Naive B cell (primary cell): ENCODE data around the gene ABLIM1. TPM values are rescaled to one million over a fixed set of nuclear protein-coding genes. Genes with fewer than 3 reads are reported as not detected.

Source experiments
- ATAC-seq, 2 donors: fragments of 150-1000 bp; cut with Tn5 transposase; 2 replicates each; pipeline ENCODE4 v1.10.0; 2021; ENCODE audit warnings: low read depth in 2 of 2, mild to moderate bottlenecking in 2 of 2, moderate library complexity in 2 of 2
- DNase-seq: peaks from one replicate; pipeline ENCODE4 v3.0.0; 2022
- H3K27ac Mint-ChIP-seq, 6 donors: one replicate each; pipeline ENCODE4 v1.8.0; 2020 to 2022; ENCODE audit warnings: mild to moderate bottlenecking in 6 of 6, mixed read lengths in 6 of 6, moderate library complexity in 5 of 6, inconsistent platforms in 2 of 6
- H3K27me3 Mint-ChIP-seq, 3 donors: one replicate each; pipeline ENCODE4 v1.8.0; 2021 to 2022; ENCODE audit warnings: mixed read lengths in 3 of 3, mild to moderate bottlenecking in 1 of 3
- H3K36me3 Mint-ChIP-seq, 2 donors: one replicate each; pipeline ENCODE4 v1.8.0; 2020 to 2022; ENCODE audit warnings: mixed read lengths in 2 of 2, inconsistent platforms in 1 of 2, mild to moderate bottlenecking in 1 of 2
- H3K4me1 Mint-ChIP-seq, 3 donors: one replicate each; pipeline ENCODE4 v1.8.0; 2020 to 2022; ENCODE audit warnings: mixed read lengths in 3 of 3, inconsistent platforms in 1 of 3, mild to moderate bottlenecking in 1 of 3, moderate library complexity in 1 of 3
- H3K4me3 Mint-ChIP-seq, 8 donors: one replicate each; pipeline ENCODE4 v1.8.0; 2020 to 2022; ENCODE audit warnings: mild to moderate bottlenecking in 8 of 8, mixed read lengths in 8 of 8, moderate library complexity in 8 of 8, inconsistent platforms in 2 of 8
- H3K9me3 Mint-ChIP-seq, 7 donors: one replicate each; pipeline ENCODE4 v1.8.0; 2020 to 2022; ENCODE audit warnings: mixed read lengths in 7 of 7, mild to moderate bottlenecking in 5 of 7, inconsistent platforms in 2 of 7, moderate library complexity in 1 of 7
- polyA plus RNA-seq, 6 donors: library from polyadenylated mRNA; unstranded; fragments of 300-500 nt; fragmentation: Illumina TruSeq; gene quantifications; one replicate each; pipeline ENCODE4 v1.2.3, GENCODE V29; 2021; ENCODE audit warnings: low read depth in 6 of 6

Gene ABLIM1
- polyA plus RNA-seq, 6 donors from 2014 or later: 111 to 154 (median 143) TPM

GRCh38 chr10:114458955-114459354, 199.1 kb downstream of the ABLIM1 start:
- ATAC-seq (peak in 1 of 2 donors; percentile 30), DNase-seq (no peak)
- H3K4me1 Mint-ChIP-seq: peaks cover 0 to 4% (median 0%) of the 10 kb centered on the region in 3 donors
- H3K27ac Mint-ChIP-seq: peak overlapping the region in 1 of 6 donors; percentile 33
- H3K4me3 Mint-ChIP-seq: no peak overlapping the region
- peaks cover 28 to 32% of the 10 kb centered on the region in 2 donors for H3K36me3 Mint-ChIP-seq
- H3K27me3 Mint-ChIP-seq: no peaks in the 10 kb centered on the region
- no peaks in the 10 kb centered on the region for H3K9me3 Mint-ChIP-seq

GRCh38 chr10:114458216-114458920, 199.7 kb downstream of the ABLIM1 start:
- Mint-ChIP-seq H3K4me1 (peaks cover 0 to 4% (median 0%) of the 10 kb centered on the region in 3 donors), H3K4me3 (no peak overlapping the region)

GRCh38 chr10:114453576-114453975, 204.5 kb downstream of the ABLIM1 start:
- ATAC-seq (no peak), DNase-seq (no peak)
- Mint-ChIP-seq H3K9me3 (no peaks in the 10 kb centered on the region), H3K36me3 (peaks cover 20 to 31% of the 10 kb centered on the region in 2 donors), H3K27me3 (no peaks in the 10 kb centered on the region), H3K4me3 (peak overlapping the region in 1 of 8 donors; percentile 21), H3K27ac (peak overlapping the region in 1 of 6 donors; percentile 39), H3K4me1 (peaks cover 0 to 4% (median 0%) of the 10 kb centered on the region in 3 donors)

More at GRCh38 chr10:114458216-114458920, 199.7 kb downstream of the ABLIM1 start:
- peaks cover 28 to 37% of the 10 kb centered on the region in 2 donors for H3K36me3 Mint-ChIP-seq
- DNase-seq: no peak
- H3K9me3 Mint-ChIP-seq: no peaks in the 10 kb centered on the region
- ATAC-seq: no peak
- H3K27ac Mint-ChIP-seq: peak overlapping the region in 4 of 6 donors; percentile 13 to 33 (median 16)
- H3K27me3 Mint-ChIP-seq: no peaks in the 10 kb centered on the region

- H3K27me3 Mint-ChIP-seq: no peaks in the 10 kb centered on the region
- no peak overlapping the region for H3K27ac Mint-ChIP-seq
- no peaks in the 10 kb centered on the region for H3K4me1 Mint-ChIP-seq
- peaks cover 21 to 27% of the 10 kb centered on the region in 2 donors for H3K36me3 Mint-ChIP-seq
- DNase-seq: no peak
- no peak overlapping the region for H3K4me3 Mint-ChIP-seq
- H3K9me3 Mint-ChIP-seq: no peaks in the 10 kb centered on the region
- no peak for ATAC-seq
Observed at GRCh38 chr10:114448897-114449296, 209.2 kb downstream of the ABLIM1 start.

- no peak for ATAC-seq
Observed at GRCh38 chr10:114445332-114445731, 212.7 kb downstream of the ABLIM1 start.

GRCh38 chr10:114444819-114445218, 213.3 kb downstream of the ABLIM1 start:
- Mint-ChIP-seq H3K36me3 (peaks cover 26 to 27% of the 10 kb centered on the region in 2 donors), H3K27me3 (no peaks in the 10 kb centered on the region), H3K4me1 (no peaks in the 10 kb centered on the region), H3K4me3 (peak overlapping the region in 1 of 8 donors; percentile 14), H3K27ac (peak overlapping the region in 1 of 6 donors; percentile 67), H3K9me3 (no peaks in the 10 kb centered on the region)
- DNase-seq (no peak), ATAC-seq (no peak)

More at GRCh38 chr10:114445332-114445731, 212.7 kb downstream of the ABLIM1 start:
- peaks cover 20 to 27% of the 10 kb centered on the region in 2 donors for H3K36me3 Mint-ChIP-seq
- H3K27me3 Mint-ChIP-seq: no peaks in the 10 kb centered on the region
- no peak for DNase-seq
- H3K4me3 Mint-ChIP-seq: no peak overlapping the region
- H3K4me1 Mint-ChIP-seq: no peaks in the 10 kb centered on the region
- no peaks in the 10 kb centered on the region for H3K9me3 Mint-ChIP-seq
- H3K27ac Mint-ChIP-seq: peak overlapping the region in 4 of 6 donors; percentile 8 to 46 (median 16)

- Mint-ChIP-seq H3K27me3 (no peaks in the 10 kb centered on the region), H3K36me3 (peaks cover 35 to 49% of the 10 kb centered on the region in 2 donors), H3K27ac (peak overlapping the region in 1 of 6 donors; percentile 79), H3K9me3 (no peaks in the 10 kb centered on the region), H3K4me1 (no peaks in the 10 kb centered on the region), H3K4me3 (no peak overlapping the region)
- ATAC-seq: no peak
- no peak for DNase-seq
Observed at GRCh38 chr10:114442091-114442630, 215.9 kb downstream of the ABLIM1 start.

GRCh38 chr10:114441107-114441506, 217.0 kb downstream of the ABLIM1 start:
- peaks cover 39 to 59% of the 10 kb centered on the region in 2 donors for H3K36me3 Mint-ChIP-seq
- peak overlapping the region in 1 of 6 donors; percentile 54 for H3K27ac Mint-ChIP-seq
- DNase-seq (no peak), ATAC-seq (no peak)
- no peaks in the 10 kb centered on the region for H3K27me3 Mint-ChIP-seq
- no peak overlapping the region for H3K4me3 Mint-ChIP-seq
- no peaks in the 10 kb centered on the region for H3K4me1 Mint-ChIP-seq
- no peaks in the 10 kb centered on the region for H3K9me3 Mint-ChIP-seq

GRCh38 chr10:114437473-114438292, 220.4 kb downstream of the ABLIM1 start:
- Mint-ChIP-seq H3K4me1 (no peaks in the 10 kb centered on the region), H3K4me3 (no peak overlapping the region), H3K27me3 (no peaks in the 10 kb centered on the region), H3K27ac (peak overlapping the region in 4 of 6 donors; percentile 20 to 84 (median 46)), H3K36me3 (peaks cover 44 to 68% of the 10 kb centered on the region in 2 donors), H3K9me3 (no peaks in the 10 kb centered on the region)
- no peak for ATAC-seq
- DNase-seq: no peak

- Mint-ChIP-seq H3K36me3 (peaks cover 44 to 71% of the 10 kb centered on the region in 2 donors), H3K27me3 (no peaks in the 10 kb centered on the region), H3K9me3 (no peaks in the 10 kb centered on the region), H3K4me3 (no peak overlapping the region), H3K4me1 (no peaks in the 10 kb centered on the region), H3K27ac (no peak overlapping the region)
- DNase-seq: no peak
- no peak for ATAC-seq
Observed at GRCh38 chr10:114436941-114437340, 221.1 kb downstream of the ABLIM1 start.

- Mint-ChIP-seq H3K27ac (peak overlapping the region in 1 of 6 donors; percentile 63), H3K36me3 (peaks cover 35 to 53% of the 10 kb centered on the region in 2 donors), H3K27me3 (no peaks in the 10 kb centered on the region)
Observed at GRCh38 chr10:114432566-114433093, 225.4 kb downstream of the ABLIM1 start.

GRCh38 chr10:114431414-114432135, 226.5 kb downstream of the ABLIM1 start:
- no peaks in the 10 kb centered on the region for H3K27me3 Mint-ChIP-seq
- ATAC-seq (no peak), DNase-seq (no peak)
- no peaks in the 10 kb centered on the region for H3K9me3 Mint-ChIP-seq
- peaks cover 35 to 45% of the 10 kb centered on the region in 2 donors for H3K36me3 Mint-ChIP-seq
- H3K4me1 Mint-ChIP-seq: no peaks in the 10 kb centered on the region
- no peak overlapping the region for H3K4me3 Mint-ChIP-seq
- H3K27ac Mint-ChIP-seq: peak overlapping the region in 1 of 6 donors; percentile 10

More at GRCh38 chr10:114432566-114433093, 225.4 kb downstream of the ABLIM1 start:
- ATAC-seq (no peak), DNase-seq (no peak)
- no peaks in the 10 kb centered on the region for H3K9me3 Mint-ChIP-seq
- H3K4me3 Mint-ChIP-seq: no peak overlapping the region
- no peaks in the 10 kb centered on the region for H3K4me1 Mint-ChIP-seq
